H1 (cell line): ENCODE results near the gene CAPZB. TPM values are rescaled to one million over a fixed set of nuclear protein-coding genes. Genes with fewer than 3 reads are reported as not detected.

ENCODE experiments used
- CTCF ChIA-PET: fragments of 300-600 bp; sonication (Branson Sonifier 250); formaldehyde crosslinking; loops from one replicate; lab custom pipeline; 2021; ENCODE audit not compliant: partially characterized antibody; lab: Charles Lee
- POLR2A ChIA-PET: fragments of 300-600 bp; sonication (Branson Sonifier 250); formaldehyde crosslinking; loops from one replicate; lab custom pipeline; 2021; ENCODE audit warnings: inconsistent platforms; ENCODE audit not compliant: partially characterized antibody; lab: Charles Lee
- DNase-seq, 2 experiments: peaks; one replicate each; pipeline versions ENCODE4 v3.0.0 to v3.0.0-alpha.2; 2010 to 2022; ENCODE audit warnings: low spot score in 2 of 2, low read depth in 1 of 2, mixed read lengths in 1 of 2
- FAIRE-seq: peaks from 2 replicates; lab custom pipeline; 2011; peaks lifted over from hg19 to GRCh38; lab: Jason Lieb, UNC
- H2AFZ ChIP-seq: 2 replicates; pipeline ENCODE4 v1.8.1; 2012; ENCODE audit warnings: low read length, inconsistent platforms
- H2AK5ac ChIP-seq: 2 replicates; pipeline ENCODE4 v1.6.1; 2013; ENCODE audit warnings: low read depth, low read length
- H2BK120ac ChIP-seq: replicated peaks from 2 replicates; pipeline ENCODE3; 2013; ENCODE audit warnings: low read depth, low read length, inconsistent platforms
- H2BK12ac ChIP-seq: 2 replicates; pipeline ENCODE4 v1.6.1; 2013; ENCODE audit warnings: low read depth, low read length
- H2BK15ac ChIP-seq: 2 replicates; pipeline ENCODE4 v1.6.1; 2013; ENCODE audit warnings: low read length
- H2BK20ac ChIP-seq: 2 replicates; pipeline ENCODE4 v1.6.1; 2013; ENCODE audit warnings: low read length
- H2BK5ac ChIP-seq: 2 replicates; pipeline ENCODE4 v1.6.1; 2013; ENCODE audit warnings: low read depth, low read length
- H3K14ac ChIP-seq: 2 replicates; pipeline ENCODE4 v1.6.1; 2013; ENCODE audit warnings: inconsistent platforms; ENCODE audit not compliant: insufficient read length
- H3K18ac ChIP-seq: 2 replicates; pipeline ENCODE4 v1.6.1; 2013; ENCODE audit warnings: low read length; ENCODE audit errors: extremely low read depth
- H3K23ac ChIP-seq: 2 replicates; pipeline ENCODE4 v1.6.1; 2013; ENCODE audit warnings: inconsistent platforms; ENCODE audit not compliant: insufficient read length
- H3K23me2 ChIP-seq: 2 replicates; pipeline ENCODE4 v1.6.1; 2013; ENCODE audit warnings: low read depth, low read length
- H3K27ac ChIP-seq: 2 replicates; pipeline ENCODE4 v1.6.1; 2011; ENCODE audit warnings: low read depth, low read length, inconsistent platforms
- H3K27me3 ChIP-seq, 4 experiments: replicated peaks in 1 of 4; 1 replicate in 1 of 4; 2 replicates in 3 of 4; pipeline versions ENCODE4 v1.6.1 to v1.8.1; 2011 to 2013; ENCODE audit warnings: low read length in 3 of 4, mild to moderate bottlenecking in 3 of 4, inconsistent platforms in 2 of 4, mixed read lengths in 2 of 4, moderate library complexity in 1 of 4; ENCODE audit not compliant: control insufficient read depth in 3 of 4, insufficient read depth in 3 of 4; ENCODE audit errors: extremely low read depth in 1 of 4
- H3K36me3 ChIP-seq, 4 experiments: 2 replicates each; pipeline versions ENCODE4 v1.6.1 to v1.8.1; 2011 to 2013; ENCODE audit warnings: mild to moderate bottlenecking in 4 of 4, low read length in 3 of 4, moderate library complexity in 2 of 4, control low read depth in 1 of 4, inconsistent platforms in 1 of 4; ENCODE audit not compliant: insufficient read depth in 4 of 4, control insufficient read depth in 2 of 4
- H3K4ac ChIP-seq: replicated peaks from 2 replicates; pipeline ENCODE3; 2013; ENCODE audit warnings: low read length, low read depth, mixed read lengths, inconsistent platforms; ENCODE audit not compliant: insufficient read length
- H3K4me1 ChIP-seq, 4 experiments: replicated peaks in 1 of 4; 1 replicate in 1 of 4; 2 replicates in 3 of 4; pipeline versions ENCODE4 v1.6.1 to v1.8.1; 2011 to 2013; ENCODE audit warnings: low read length in 3 of 4, inconsistent platforms in 2 of 4, mixed read lengths in 1 of 4; ENCODE audit not compliant: insufficient read depth in 4 of 4, control insufficient read depth in 3 of 4
- H3K4me2 ChIP-seq, 2 experiments: 2 replicates each; pipeline versions ENCODE4 v1.6.1 to v1.8.1; 2011 to 2013; ENCODE audit warnings: low read depth in 2 of 2, low read length in 2 of 2, control low read depth in 1 of 2, inconsistent platforms in 1 of 2, mild to moderate bottlenecking in 1 of 2; ENCODE audit not compliant: insufficient read depth in 1 of 2
- H3K4me3 ChIP-seq, 4 experiments: fragments of 200-600, 300-600 bp in 1 of 4; sonication (generic), shearing (Covaris generic), sonication (Bioruptor Twin) in 1 of 4; 2 replicates each; pipeline versions ENCODE4 v1.5.1 to v1.8.1; 2011 to 2016; ENCODE audit warnings: low read length in 4 of 4, low read depth in 3 of 4, control low read depth in 2 of 4, inconsistent platforms in 2 of 4, mild to moderate bottlenecking in 2 of 4, mixed read lengths in 1 of 4, moderate library complexity in 1 of 4; ENCODE audit not compliant: insufficient read depth in 2 of 4; ENCODE audit errors: extremely low read depth in 1 of 4
- H3K56ac ChIP-seq: replicated peaks from 2 replicates; pipeline ENCODE3; 2013; ENCODE audit warnings: low read depth, mild to moderate bottlenecking, mixed read lengths, low read length, inconsistent platforms; ENCODE audit not compliant: insufficient read length
- H3K79me1 ChIP-seq: 2 replicates; pipeline ENCODE4 v1.6.1; 2013; ENCODE audit warnings: low read depth, low read length, control low read depth
- H3K79me2 ChIP-seq, 2 experiments: 2 replicates each; pipeline versions ENCODE4 v1.6.1 to v1.8.1; 2012 to 2013; ENCODE audit warnings: low read length in 2 of 2, mild to moderate bottlenecking in 2 of 2, inconsistent platforms in 1 of 2; ENCODE audit not compliant: insufficient read depth in 2 of 2, control insufficient read depth in 1 of 2
- H3K9ac ChIP-seq, 4 experiments: replicated peaks in 1 of 4; 1 replicate in 1 of 4; 2 replicates in 3 of 4; pipeline versions ENCODE4 v1.6.1 to v1.8.1; 2011 to 2013; ENCODE audit warnings: low read depth in 3 of 4, low read length in 3 of 4, control low read depth in 2 of 4, mild to moderate bottlenecking in 2 of 4, moderate library complexity in 2 of 4, inconsistent platforms in 1 of 4; ENCODE audit errors: extremely low read depth in 1 of 4
- H3K9me3 ChIP-seq, 2 experiments: 2 replicates each; pipeline versions ENCODE4 v1.6.1 to v1.8.1; 2012 to 2013; ENCODE audit warnings: mild to moderate bottlenecking in 2 of 2, moderate library complexity in 2 of 2, control low read depth in 1 of 2, inconsistent platforms in 1 of 2, low read depth in 1 of 2, low read length in 1 of 2, mixed read lengths in 1 of 2; ENCODE audit not compliant: insufficient read depth in 2 of 2
- H4K20me1 ChIP-seq, 2 experiments: replicated peaks in 1 of 2; 2 replicates each; pipeline versions ENCODE3 to v1.8.1; 2011 to 2013; ENCODE audit warnings: inconsistent platforms in 2 of 2, low read length in 2 of 2, mild to moderate bottlenecking in 1 of 2; ENCODE audit not compliant: insufficient read depth in 2 of 2, control insufficient read depth in 1 of 2
- H4K5ac ChIP-seq: 2 replicates; pipeline ENCODE4 v1.6.1; 2013; ENCODE audit warnings: low read length, low read depth, mixed read lengths, inconsistent platforms; ENCODE audit not compliant: insufficient read length
- H4K8ac ChIP-seq: 2 replicates; pipeline ENCODE4 v1.8.0; 2013; ENCODE audit warnings: mild to moderate bottlenecking, moderate library complexity, low read length, inconsistent platforms; ENCODE audit not compliant: insufficient read depth; ENCODE audit errors: extremely low read depth
- H4K91ac ChIP-seq: replicated peaks from 2 replicates; pipeline ENCODE3; 2013; ENCODE audit warnings: low read length, mixed read lengths, inconsistent platforms; ENCODE audit not compliant: insufficient read length
- BCL11A ChIP-seq, 2 experiments: IDR thresholded peaks; one replicate each; pipeline ENCODE4 v1.6.1; 2011; ENCODE audit warnings: low read depth in 2 of 2, low read length in 2 of 2, mild to moderate bottlenecking in 2 of 2
- CBX5 ChIP-seq: fragments of 300-800, 300-1000 bp; sonication (generic); IDR thresholded peaks from 2 replicates; pipeline ENCODE4 v1.7.1; 2016; ENCODE audit warnings: antibody characterized with exemption, low read length, low read depth
- CHD2 ChIP-seq: IDR thresholded peaks from 2 replicates; pipeline ENCODE4 v1.6.1; 2012; ENCODE audit warnings: low read length, improper control_type of control experiment
- E2F6 ChIP-seq: IDR thresholded peaks from 2 replicates; pipeline ENCODE4 v1.6.1; 2012; ENCODE audit warnings: inconsistent platforms
- HDAC2 ChIP-seq, 2 experiments: fragments of 300-600 bp in 1 of 2; sonication (generic) in 1 of 2; IDR thresholded peaks; 2 replicates each; pipeline ENCODE4 v1.6.1; 2011 to 2012; ENCODE audit warnings: low read depth in 2 of 2, low read length in 2 of 2, mild to moderate bottlenecking in 2 of 2, moderate library complexity in 2 of 2, borderline replicate concordance in 1 of 2, inconsistent platforms in 1 of 2
- MAFK ChIP-seq: IDR thresholded peaks from 2 replicates; pipeline ENCODE4 v1.6.1; 2012; ENCODE audit warnings: low read depth, mild to moderate bottlenecking, improper control_type of control experiment, low read length
- RBBP5 ChIP-seq: IDR thresholded peaks from 2 replicates; pipeline ENCODE4 v1.7.1; 2012; ENCODE audit warnings: low read depth, mild to moderate bottlenecking, inconsistent platforms, low read length, moderate library complexity, borderline replicate concordance
- SIN3A ChIP-seq, 2 experiments: IDR thresholded peaks in 1 of 2; conservative IDR thresholded peaks in 1 of 2; 2 replicates each; pipeline ENCODE4 v1.6.1; 2011 to 2012; ENCODE audit warnings: low read length in 2 of 2, improper control_type of control experiment in 1 of 2, low read depth in 1 of 2, mild to moderate bottlenecking in 1 of 2
- SIX5 ChIP-seq: IDR thresholded peaks from 2 replicates; pipeline ENCODE4 v1.6.1; 2011; ENCODE audit warnings: mild to moderate bottlenecking, low read depth, low read length
- SP2 ChIP-seq: IDR thresholded peaks from 2 replicates; pipeline ENCODE4 v1.6.1; 2012; ENCODE audit warnings: mild to moderate bottlenecking, low read length, inconsistent platforms
- TAF7 ChIP-seq: optimal IDR thresholded peaks from 2 replicates; pipeline ENCODE3; 2011; ENCODE audit warnings: low read depth, mild to moderate bottlenecking, inconsistent platforms, low read length, moderate library complexity, borderline replicate concordance
- YY1 ChIP-seq: IDR thresholded peaks from 2 replicates; pipeline ENCODE4 v1.6.1; 2011; ENCODE audit warnings: low read depth, mild to moderate bottlenecking, low read length
- ZNF274 ChIP-seq: IDR thresholded peaks from 2 replicates; pipeline ENCODE4 v1.7.0; 2012; ENCODE audit warnings: low read length, borderline replicate concordance; ENCODE audit errors: extremely low read depth
- WGBS, 2 experiments: shearing (Covaris generic) in 1 of 2; methylation state at CpG; one replicate each; pipeline versions ENCODE4 v1.1.6 to v1.1.7; 2013 to 2015; ENCODE audit warnings: low lambda C conversion rate in 2 of 2, mixed read lengths in 2 of 2, inconsistent platforms in 1 of 2, low coverage in 1 of 2, missing lambda C conversion rate in 1 of 2; ENCODE audit not compliant: insufficient replicate concordance in 2 of 2, insufficient coverage in 1 of 2, insufficient read length in 1 of 2; ENCODE audit errors: extremely low coverage in 1 of 2, missing lambda C conversion rate in 1 of 2; 5-methylcytosine and 5-hydroxymethylcytosine counted together
- polyA plus RNA-seq, 7 experiments: library from polyadenylated mRNA; depleted of rRNA in 3 of 7; stranded (reverse) in 5 of 7; unstranded in 2 of 7; fragments of >200 nt in 5 of 7; fragments of 200-250 nt in 2 of 7; gene quantifications; 1 replicate in 5 of 7; 2 replicates in 1 of 7; 4 replicates in 1 of 7; pipeline versions ENCODE4 v1.2.1 to v1.2.3, GENCODE V29; 2011 to 2013; ENCODE audit warnings: missing spikeins in 2 of 7, mixed read lengths in 2 of 7
- total RNA-seq: library from RNA; stranded (reverse); fragmentation: NEBNext Ultra II Directional; extraction: Animal tissue kit (Norgen Biotek cat#: 25700); gene quantifications from 2 replicates; pipeline ENCODE4 v1.2.1, GENCODE V29; 2021

CAPZB gene
- total and polyA plus RNA-seq, 2 of the 8 experiments (the other 6 are each of a cell fraction or from before 2014, with no cell fraction given): 162 to 371 TPM

GRCh38 chr1:19374926-19375325 is 110.4 kb downstream of the CAPZB start:
- Histone ChIP-seq H4K91ac (no peak overlapping the region), H3K9me3 (no peaks in the 10 kb centered on the region), H2AK5ac (no peak overlapping the region), H3K23me2 (no peaks in the 10 kb centered on the region), H3K4me3 (no peak overlapping the region), H3K14ac (no peak overlapping the region), H3K9ac (no peak overlapping the region), H2BK15ac (no peak overlapping the region), H4K8ac (no peak overlapping the region), H3K27ac (no peak overlapping the region), H3K4ac (no peak overlapping the region), H3K4me1 (no peaks in the 10 kb centered on the region), H3K56ac (no peak overlapping the region), H4K20me1 (peaks cover 18 to 24% of the 10 kb centered on the region in 2 experiments), H3K23ac (no peak overlapping the region), H3K36me3 (peaks cover 5 to 34% (median 15%) of the 10 kb centered on the region in 4 experiments; a peak in 6 of 8 replicates), H3K27me3 (no peaks in the 10 kb centered on the region), H4K5ac (no peak overlapping the region), H3K18ac (no peak overlapping the region), H2BK120ac (no peak overlapping the region), H3K79me1 (peaks cover 9% of the 10 kb centered on the region), H2BK5ac (no peak overlapping the region), H3K4me2 (no peak overlapping the region), H2BK12ac (no peak overlapping the region), H3K79me2 (no peaks in the 10 kb centered on the region; a peak in 1 of 4 replicates), H2AFZ (no peak overlapping the region), H2BK20ac (no peak overlapping the region)
- ChIA-PET POLR2A (interaction anchor here (1.1 kb wide), 1 partner anchor 9 kb away, joined by 3 read pairs; no protein-coding TSS in a partner anchor), CTCF (interaction anchor here (0.8 to 9.2 kb wide), 27 partner anchors 10 to 429 kb away, joined by 3 to 68 read pairs (median 6); no protein-coding TSS in a partner anchor)
- FAIRE-seq: no peak
- 96% methylated on average over 8 of the region's 8 CpGs; no CpG with 5 or more reads in 1 of the 2 experiments for WGBS, 2 experiments
- no peak for DNase-seq
- TF ChIP-seq SP2 (no peak), SIN3A (conservative IDR thresholded peaks at IDR 0.05 in 1 of 2, IDR thresholded peaks at IDR 0.05 in 1 of 2; ENCODE audit: low read depth in 1 of 2, low read length in 2 of 2) (no peak), SIX5 (no peak), BCL11A (IDR thresholded peaks at IDR 0.05; ENCODE audit: low read depth in 2 of 2, low read length in 2 of 2) (no peak), YY1 (no peak), ZNF274 (no peak), CBX5 (no peak), CHD2 (no peak), HDAC2 (IDR thresholded peaks at IDR 0.05; ENCODE audit: borderline replicate concordance in 1 of 2, low read depth in 2 of 2, low read length in 2 of 2) (no peak), E2F6 (no peak), RBBP5 (no peak), TAF7 (no peak), MAFK (no peak)
